K562 (cell line): ENCODE measurements around the gene MYH7. TPM values are rescaled to one million over a fixed set of nuclear protein-coding genes. Genes with fewer than 3 reads are reported as not detected.

ENCODE experiments used
- ATAC-seq: fragments of 200-7000 bp; cut with Tn5 transposase; 3 replicates; pipeline ENCODE4 v1.9.1; 2020; ENCODE audit warnings: moderate library complexity
- BruUV-seq: library from RNA; stranded (reverse); fragments of 400-500 nt; replicated peaks from 2 replicates; lab custom pipeline; 2021; lab: Mats Ljungman, UMichigan
- CTCF ChIA-PET: fragments of 300-600 bp; formaldehyde crosslinking; extraction: SDS; loops from one replicate; lab custom pipeline; 2021; ENCODE audit warnings: low intra/inter-chr PET ratio; lab: Yijun Ruan, JAX
- POLR2A ChIA-PET: fragments of 300-600, 350-650 bp; sonication (Branson Sonifier 250); formaldehyde crosslinking; extraction: SDS; loops from one replicate; lab custom pipeline; 2021; ENCODE audit warnings: antibody characterized with exemption, inconsistent platforms; lab: Yijun Ruan, JAX
- DNase-seq, 4 experiments: peaks; one replicate each; pipeline versions ENCODE4 v3.0.0 to v3.0.0-alpha.2; 2011 to 2018; ENCODE audit warnings: low spot score in 3 of 4, mixed read lengths in 3 of 4; ENCODE audit errors: extremely low read depth in 1 of 4
- FAIRE-seq: peaks from 2 replicates; lab custom pipeline; 2011; peaks lifted over from hg19 to GRCh38; lab: Jason Lieb, UNC
- H2AFZ ChIP-seq: 2 replicates; pipeline ENCODE4 v1.6.0; 2011; ENCODE audit warnings: low read depth, low read length, control low read depth, inconsistent platforms
- H3K27ac ChIP-seq: fragments of 200-600 bp; 3 replicates; pipeline ENCODE4 v1.8.0; 2011; ENCODE audit warnings: low read depth, mild to moderate bottlenecking, control low read depth, inconsistent platforms, low read length, moderate library complexity, mixed read lengths; ENCODE audit errors: extremely low read depth
- H3K27me3 ChIP-seq, 2 experiments: fragments of 300-600 bp in 1 of 2; 2 replicates in 1 of 2; 3 replicates in 1 of 2; pipeline versions ENCODE4 v1.6.0 to v1.8.0; 2011; ENCODE audit warnings: inconsistent platforms in 2 of 2, low read length in 2 of 2, mild to moderate bottlenecking in 1 of 2, mixed read lengths in 1 of 2, moderate library complexity in 1 of 2; ENCODE audit not compliant: control insufficient read depth in 2 of 2, insufficient read depth in 2 of 2
- H3K36me3 ChIP-seq: fragments of 300-600 bp; 3 replicates; pipeline ENCODE4 v1.8.0; 2011; ENCODE audit warnings: mild to moderate bottlenecking, low read length, inconsistent platforms; ENCODE audit not compliant: control insufficient read depth, insufficient read depth
- H3K4me1 ChIP-seq, 2 experiments: fragments of 200-600 bp in 1 of 2; replicated peaks in 1 of 2; 2 replicates in 1 of 2; 3 replicates in 1 of 2; pipeline versions ENCODE4 v1.5.1 to v1.8.0; 2011; ENCODE audit warnings: inconsistent platforms in 2 of 2, low read length in 2 of 2, mild to moderate bottlenecking in 1 of 2, mixed read lengths in 1 of 2, moderate library complexity in 1 of 2; ENCODE audit not compliant: control insufficient read depth in 2 of 2, insufficient read depth in 2 of 2
- H3K4me2 ChIP-seq: 2 replicates; pipeline ENCODE4 v1.6.1; 2011; ENCODE audit warnings: low read length, control low read depth, inconsistent platforms, mixed read lengths; ENCODE audit not compliant: insufficient read depth
- H3K4me3 ChIP-seq: fragments of 200-600 bp; sonication (generic), shearing (Covaris generic); 2 replicates; pipeline ENCODE4 v1.5.1; 2016; ENCODE audit warnings: control low read depth, inconsistent platforms
- H3K79me2 ChIP-seq: fragments of 200-600 bp; 3 replicates; pipeline ENCODE4 v1.8.0; 2011; ENCODE audit warnings: low read length, inconsistent platforms; ENCODE audit not compliant: control insufficient read depth, insufficient read depth
- H3K9ac ChIP-seq, 2 experiments: 2 replicates each; pipeline versions ENCODE4 v1.6.0 to v1.6.1; 2011; ENCODE audit warnings: low read depth in 2 of 2, low read length in 2 of 2, control low read depth in 1 of 2, inconsistent platforms in 1 of 2, mild to moderate bottlenecking in 1 of 2, mixed read lengths in 1 of 2; ENCODE audit not compliant: insufficient read depth in 1 of 2
- H3K9me1 ChIP-seq: one replicate; pipeline ENCODE4 v1.6.0; 2011; ENCODE audit warnings: inconsistent platforms, mild to moderate bottlenecking, low read length, moderate library complexity; ENCODE audit not compliant: control insufficient read depth, insufficient read depth
- H3K9me3 ChIP-seq: replicated peaks from 2 replicates; pipeline ENCODE4 v1.5.1; 2011; ENCODE audit warnings: low read depth, low read length, inconsistent platforms; ENCODE audit not compliant: control insufficient read depth, insufficient read depth
- H4K20me1 ChIP-seq: replicated peaks from 2 replicates; pipeline ENCODE4 v1.6.1; 2011; ENCODE audit warnings: low read length, inconsistent platforms, mixed read lengths; ENCODE audit not compliant: control insufficient read depth, insufficient read depth
- DACH1 ChIP-seq: fragments of 450-650 bp; IDR thresholded peaks from 2 replicates; pipeline ENCODE4 v1.6.1; 2018; ENCODE audit not compliant: partially characterized antibody
- FOXA3 ChIP-seq, 2 experiments: fragments of 450-650 bp in 1 of 2; sonication (generic) in 1 of 2; formaldehyde crosslinking; IDR thresholded peaks in 1 of 2; conservative IDR thresholded peaks in 1 of 2; 2 replicates each; pipeline versions ENCODE4 v1.4.0 to v1.8.0; 2020 to 2022; ENCODE audit warnings: mild to moderate bottlenecking in 2 of 2, missing genetic modification reagents in 1 of 2
- NEUROD1 ChIP-seq: fragments of 150-350 bp; IDR thresholded peaks from 2 replicates; pipeline ENCODE4 v1.6.1; 2014; ENCODE audit warnings: borderline replicate concordance, low read length, low read depth; ENCODE audit not compliant: partially characterized antibody
- PML ChIP-seq: IDR thresholded peaks from 2 replicates; pipeline ENCODE4 v1.6.1; 2012; ENCODE audit warnings: low read length, inconsistent platforms
- RBM14 ChIP-seq: fragments of 200-400 bp; formaldehyde crosslinking; IDR thresholded peaks from 2 replicates; pipeline ENCODE4 v1.6.1; 2018; ENCODE audit warnings: low read depth, mild to moderate bottlenecking, low read length, moderate library complexity, borderline replicate concordance; ENCODE audit not compliant: insufficient read depth
- SMARCA4 ChIP-seq: fragments of 450-650 bp; IDR thresholded peaks from 2 replicates; pipeline ENCODE4 v1.6.1; 2016
- TRIM25 ChIP-seq: fragments of 450-650 bp; IDR thresholded peaks from 2 replicates; pipeline ENCODE4 v1.7.0; 2016; ENCODE audit warnings: borderline replicate concordance
- ZMIZ1 ChIP-seq, 2 experiments: fragments of 150-350 bp in 1 of 2; IDR thresholded peaks; 2 replicates each; pipeline ENCODE4 v1.6.1; 2012 to 2016; ENCODE audit warnings: low read depth in 2 of 2, low read length in 2 of 2, mild to moderate bottlenecking in 1 of 2, moderate library complexity in 1 of 2
- ZNF3 ChIP-seq: fragments of 250-450 bp; sonication (Bioruptor Pico); IDR thresholded peaks from 2 replicates; pipeline ENCODE4 v1.5.0; 2021; ENCODE audit warnings: mild to moderate bottlenecking, moderate library complexity
- ZNF764 ChIP-seq: fragments of 250-450 bp; sonication (Bioruptor Pico); IDR thresholded peaks from 2 replicates; pipeline ENCODE4 v1.4.0; 2020; ENCODE audit warnings: low read depth, mild to moderate bottlenecking, moderate library complexity
- ZNF79 ChIP-seq: fragments of 250-450 bp; sonication (Bioruptor Pico); IDR thresholded peaks from 2 replicates; pipeline ENCODE4 v1.4.0; 2020; ENCODE audit warnings: low read depth, mild to moderate bottlenecking, moderate library complexity
- ZSCAN29 ChIP-seq: fragments of 450-650 bp; IDR thresholded peaks from 2 replicates; pipeline ENCODE4 v1.6.1; 2017
- WGBS: fragments of 100-300 bp; shearing (Covaris generic); methylation state at CpG from one replicate; pipeline ENCODE4 v1.1.6; 2016; ENCODE audit warnings: low coverage, mixed read lengths; ENCODE audit not compliant: insufficient coverage; ENCODE audit errors: missing lambda C conversion rate; 5-methylcytosine and 5-hydroxymethylcytosine counted together
- in situ Hi-C: fragments of 300-500 bp; cut with MboI; formaldehyde crosslinking; loops from 4 replicates; pipeline ENCODE4 v1.15.0; 2018; ENCODE audit warnings: inconsistent platforms, mixed read lengths
- intact Hi-C: fragments of 100-400 bp; cut with micrococcal nuclease; formaldehyde crosslinking; loops from 2 replicates; pipeline ENCODE4 v1.14.2; 2022
- polyA plus RNA-seq, 8 experiments: library from polyadenylated mRNA; depleted of rRNA in 4 of 8; stranded (reverse) in 5 of 8; unstranded in 3 of 8; fragments of >200 nt; fragmentation: Nextera tagmentation in 2 of 8; fragmentation: Illumina TruSeq in 1 of 8; extraction: Ambion mirVana in 2 of 8; extraction: Trizol in 1 of 8; gene quantifications; 2 replicates each; pipeline versions ENCODE4 v1.2.1 to v1.2.3, GENCODE V29; 2011 to 2014; ENCODE audit warnings: inconsistent platforms in 1 of 8, missing spikeins in 1 of 8
- total RNA-seq, 7 experiments: library from RNA; depleted of rRNA in 6 of 7; stranded (reverse); fragments of >200 nt in 6 of 7; fragmentation: Illumina TruSeq in 2 of 7; extraction: Trizol in 2 of 7; gene quantifications; 2 replicates each; pipeline versions ENCODE4 v1.2.1 to v1.2.3, GENCODE V29; 2011 to 2021; ENCODE audit warnings: low replicate concordance in 1 of 7
- TF ChIP-seq, protein P1 (sequence below): fragments of 250-450 bp; sonication (Bioruptor Pico); IDR thresholded peaks from 2 replicates; pipeline ENCODE4 v1.4.0; 2020; ENCODE audit warnings: mild to moderate bottlenecking, moderate library complexity, borderline replicate concordance

Gene MYH7
- total and polyA plus RNA-seq, 9 of the 15 experiments (the other 6 are each of a cell fraction or from before 2014, with no cell fraction given): not detected

DNA sequence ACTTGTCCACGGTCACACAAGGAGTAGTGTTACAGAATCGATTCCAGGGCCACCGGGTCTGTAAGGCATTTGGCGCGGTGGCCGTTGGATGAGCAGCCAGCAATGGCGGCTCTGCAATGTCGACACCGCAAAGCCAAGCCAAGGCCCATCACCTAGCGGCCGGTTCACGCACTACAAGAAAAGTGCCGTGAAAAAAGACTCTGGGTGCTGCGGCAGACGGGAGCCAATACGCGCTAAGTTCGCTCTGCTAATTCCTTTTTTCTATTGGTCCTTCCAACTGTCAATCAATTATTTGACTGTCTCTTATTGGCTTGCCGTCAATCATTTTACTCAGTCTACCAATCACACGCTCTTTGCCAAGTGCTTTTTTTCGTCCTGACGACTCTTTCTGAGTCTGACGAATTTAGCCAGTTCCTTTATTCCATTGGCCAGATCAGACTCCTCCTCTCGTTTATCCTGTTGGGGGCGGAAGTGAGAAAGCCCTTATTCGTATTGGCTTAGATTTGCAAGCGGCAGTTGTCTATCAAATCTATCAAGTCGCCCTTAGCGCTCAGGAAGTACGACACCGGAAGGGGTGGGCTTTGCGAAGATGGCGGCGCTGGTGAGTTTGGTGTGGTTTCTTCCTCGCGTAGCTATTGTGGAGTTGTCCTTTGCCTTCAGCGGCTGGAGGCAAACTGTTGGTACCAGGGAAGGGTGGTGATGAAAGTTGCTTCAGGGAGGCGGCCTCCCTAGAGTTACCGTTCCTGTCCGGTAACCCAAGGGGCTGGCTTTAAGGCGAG is 33.9 kb upstream of the MYH7 start, which contains the start of gene NGDN:
Gene NGDN, plus strand, starts transcription at position 577 of the 779 bp plus-strand sequence. Its CDS starts 13 bp downstream, at position 590.
- Histone ChIP-seq H3K4me2 (peak within 1 kb of the TSS; percentile 96), H3K4me1 (peaks cover 3 to 4% of the 10 kb centered on the region in 2 experiments; a peak in 2 of 5 replicates), H3K27ac (peak within 1 kb of the TSS; percentile 81), H4K20me1 (no peaks in the 10 kb centered on the region), H3K27me3 (no peaks in the 10 kb centered on the region), H2AFZ (peak within 1 kb of the TSS; percentile 97), H3K9me1 (no peaks in the 10 kb centered on the region), H3K79me2 (peaks cover 18% of the 10 kb centered on the region), H3K36me3 (peaks cover 35% of the 10 kb centered on the region; the same call in 2 of the 3 replicates), H3K9me3 (peaks cover 9% of the 10 kb centered on the region), H3K9ac (peak within 1 kb of the TSS; percentile 88 to 93), H3K4me3 (peak within 1 kb of the TSS; percentile 89)
- ATAC-seq (peak; percentile 99), FAIRE-seq (peak; percentile 100), DNase-seq (peak; percentile 86 to 94 (median 88))
- 10% methylated on average over 33 of the region's 41 CpGs for WGBS
- intact Hi-C loops: no loop called here
- ChIA-PET POLR2A (interaction anchor here (0.6 to 1.0 kb wide), 3 partner anchors 40 to 133 kb away, joined by 3 to 4 read pairs (median 3); no protein-coding TSS in a partner anchor), CTCF (no interaction called here)
- no TSS peak for BruUV-seq
- in situ Hi-C loops: no loop called here
- TF ChIP-seq PML (peak; percentile 40; the same call in 1 of the 2 replicates), ZNF3 (CRISPR knock-in tag) (no peak), FOXA3 (CRISPR knock-in tag; conservative IDR thresholded peaks at IDR 0.05 in 1 of 2, IDR thresholded peaks at IDR 0.05 in 1 of 2) (no peak), ZNF79 (CRISPR knock-in tag) (no peak), DACH1 (no peak), ZSCAN29 (no peak), SMARCA4 (no peak), TRIM25 (no peak), ZMIZ1 (IDR thresholded peaks at IDR 0.05; ENCODE audit: low read depth in 2 of 2, low read length in 2 of 2) (no peak), NEUROD1 (peak; percentile 81), RBM14 (no peak), ZNF764 (CRISPR knock-in tag) (no peak)
- TF ChIP-seq, protein P1, sequence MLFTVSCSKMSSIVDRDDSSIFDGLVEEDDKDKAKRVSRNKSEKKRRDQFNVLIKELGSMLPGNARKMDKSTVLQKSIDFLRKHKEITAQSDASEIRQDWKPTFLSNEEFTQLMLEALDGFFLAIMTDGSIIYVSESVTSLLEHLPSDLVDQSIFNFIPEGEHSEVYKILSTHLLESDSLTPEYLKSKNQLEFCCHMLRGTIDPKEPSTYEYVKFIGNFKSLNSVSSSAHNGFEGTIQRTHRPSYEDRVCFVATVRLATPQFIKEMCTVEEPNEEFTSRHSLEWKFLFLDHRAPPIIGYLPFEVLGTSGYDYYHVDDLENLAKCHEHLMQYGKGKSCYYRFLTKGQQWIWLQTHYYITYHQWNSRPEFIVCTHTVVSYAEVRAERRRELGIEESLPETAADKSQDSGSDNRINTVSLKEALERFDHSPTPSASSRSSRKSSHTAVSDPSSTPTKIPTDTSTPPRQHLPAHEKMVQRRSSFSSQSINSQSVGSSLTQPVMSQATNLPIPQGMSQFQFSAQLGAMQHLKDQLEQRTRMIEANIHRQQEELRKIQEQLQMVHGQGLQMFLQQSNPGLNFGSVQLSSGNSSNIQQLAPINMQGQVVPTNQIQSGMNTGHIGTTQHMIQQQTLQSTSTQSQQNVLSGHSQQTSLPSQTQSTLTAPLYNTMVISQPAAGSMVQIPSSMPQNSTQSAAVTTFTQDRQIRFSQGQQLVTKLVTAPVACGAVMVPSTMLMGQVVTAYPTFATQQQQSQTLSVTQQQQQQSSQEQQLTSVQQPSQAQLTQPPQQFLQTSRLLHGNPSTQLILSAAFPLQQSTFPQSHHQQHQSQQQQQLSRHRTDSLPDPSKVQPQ (CRISPR knock-in tag): no peak
